HG03196 (cell line): ENCODE results near the gene RTKN.
A peak's percentile ranks its signal among the peaks of the same experiment; 100 is the strongest.

ENCODE experiments used
- ATAC-seq: cut with Tn5 transposase; IDR thresholded peaks from one replicate; pipeline ENCODE4 v1.9.1; 2021; ENCODE audit not compliant: unreplicated experiment

RTKN gene

DNA sequence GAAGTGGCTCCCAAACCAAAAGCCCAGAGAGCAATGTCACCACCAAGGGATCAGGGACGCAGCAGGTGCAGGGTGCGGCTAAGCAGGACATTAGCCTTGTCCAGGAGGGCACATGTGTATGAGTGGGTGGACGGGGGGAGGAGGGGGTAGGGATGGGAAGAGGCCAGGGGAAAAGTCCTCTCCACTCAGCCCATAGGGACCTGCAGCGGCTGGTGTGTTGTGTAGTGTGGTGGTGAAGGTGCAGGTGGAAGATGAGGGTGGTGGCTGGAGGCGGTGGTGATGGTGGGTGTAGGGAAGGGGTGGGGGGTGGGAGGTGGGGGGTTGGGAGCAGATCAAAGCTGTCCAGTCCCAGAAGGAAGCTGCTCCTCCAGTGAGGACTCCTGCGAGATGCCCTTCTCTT lies 24.0 kb downstream of the RTKN start:
- ATAC-seq, result no peak

GRCh38 chr2:74417197-74417596 lies 24.5 kb downstream of the RTKN start:
- ATAC-seq, result no peak

DNA sequence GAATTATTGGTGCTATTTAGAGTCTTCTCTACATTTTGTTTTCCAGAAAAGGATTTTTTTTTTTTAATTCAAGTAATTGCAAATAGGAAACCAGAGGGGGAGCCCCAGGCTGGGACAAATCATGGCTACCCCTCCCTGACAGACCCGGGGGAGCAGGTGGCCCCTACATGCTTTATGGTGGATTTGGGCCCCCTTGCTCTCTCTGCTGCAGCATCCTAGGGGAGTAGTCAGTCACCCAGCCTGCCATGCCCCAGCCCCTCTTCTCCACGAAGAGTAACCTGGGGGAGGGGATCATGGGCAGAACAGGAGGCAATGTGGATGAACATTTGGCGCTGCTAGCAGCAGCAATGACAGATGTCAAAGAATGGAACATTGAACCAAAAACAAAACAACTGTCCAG lies 25.0 kb downstream of the RTKN start:
- ATAC-seq, result no peak

- ATAC-seq, result no peak
Observed at GRCh38 chr2:74415762-74416395, 25.9 kb downstream of the RTKN start.

DNA sequence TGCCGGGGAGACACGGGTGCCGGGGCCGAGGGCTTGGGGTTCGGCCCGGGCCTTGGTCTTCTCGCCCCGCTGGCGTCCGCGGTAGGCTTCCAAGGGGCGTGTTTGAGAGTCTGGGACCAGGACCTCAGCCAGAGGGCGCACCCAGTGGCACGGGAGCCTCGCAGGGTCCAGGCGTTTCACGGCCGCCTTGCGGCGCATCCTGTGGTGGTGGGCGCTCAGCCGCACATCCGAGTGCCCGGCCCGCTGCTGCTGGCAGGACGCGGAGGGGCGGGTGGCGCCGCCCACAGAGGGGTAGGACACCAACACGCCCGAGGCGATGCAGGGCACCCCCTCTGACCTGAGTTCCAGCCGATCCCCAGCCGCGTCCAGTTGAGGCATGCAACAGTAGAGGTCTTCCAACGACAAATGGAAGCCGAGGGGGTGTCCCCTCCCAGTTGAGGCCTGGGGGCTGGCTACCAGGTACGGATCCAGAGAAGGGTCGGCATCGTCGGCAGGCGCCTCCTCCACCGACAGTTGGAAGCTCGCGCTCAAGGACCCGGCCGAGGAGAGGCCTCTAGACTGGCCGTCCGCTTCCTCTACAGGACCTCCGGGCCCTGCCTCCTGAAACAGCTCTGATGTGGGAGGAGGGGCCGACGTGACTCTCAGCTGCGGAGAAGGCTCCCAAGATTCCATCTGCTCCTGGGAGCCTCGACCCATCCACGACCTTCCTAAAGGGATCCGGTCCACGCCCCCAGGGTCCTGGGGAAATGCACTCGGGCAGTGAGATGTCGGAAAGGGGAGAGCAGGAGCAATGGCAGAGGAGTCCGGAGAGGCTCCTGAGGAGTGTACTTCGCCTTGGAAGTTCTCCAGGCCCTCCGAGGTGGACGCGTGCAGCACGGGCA lies 26.6 kb downstream of the RTKN start:
- ATAC-seq, result peak; percentile 55

DNA sequence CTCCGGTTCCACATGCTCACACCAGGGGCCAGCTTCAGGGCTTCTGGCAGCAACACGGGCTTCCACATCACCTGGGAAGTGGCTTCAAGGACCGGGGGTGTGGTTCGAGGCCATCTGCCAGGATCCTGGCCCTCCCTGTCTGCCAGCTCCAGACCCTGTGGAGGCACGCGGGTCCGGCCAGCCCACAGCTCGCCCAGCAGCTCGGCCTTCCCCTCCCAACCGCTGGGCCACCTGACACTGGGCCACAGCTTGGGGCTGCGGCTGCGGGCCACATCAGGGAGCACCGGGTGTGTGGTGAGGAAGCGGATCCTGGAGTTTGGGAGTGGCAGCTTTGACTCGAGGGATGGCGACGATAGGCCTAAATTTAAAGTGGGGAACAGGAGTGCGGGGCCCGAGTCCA lies 27.3 kb downstream of the RTKN start:
- no peak for ATAC-seq

- no peak for ATAC-seq
Observed at GRCh38 chr2:74413001-74413698, 28.6 kb downstream of the RTKN start.

GRCh38 chr2:74407682-74408081 lies 34.1 kb downstream of the RTKN start:
- ATAC-seq, result no peak

GRCh38 chr2:74406035-74406434 lies 35.7 kb downstream of the RTKN start:
- ATAC-seq, result no peak

GRCh38 chr2:74401891-74402290 lies 39.8 kb downstream of the RTKN start:
- no peak for ATAC-seq

GRCh38 chr2:74399785-74400184 lies 42.0 kb downstream of the RTKN start:
- no peak for ATAC-seq

DNA sequence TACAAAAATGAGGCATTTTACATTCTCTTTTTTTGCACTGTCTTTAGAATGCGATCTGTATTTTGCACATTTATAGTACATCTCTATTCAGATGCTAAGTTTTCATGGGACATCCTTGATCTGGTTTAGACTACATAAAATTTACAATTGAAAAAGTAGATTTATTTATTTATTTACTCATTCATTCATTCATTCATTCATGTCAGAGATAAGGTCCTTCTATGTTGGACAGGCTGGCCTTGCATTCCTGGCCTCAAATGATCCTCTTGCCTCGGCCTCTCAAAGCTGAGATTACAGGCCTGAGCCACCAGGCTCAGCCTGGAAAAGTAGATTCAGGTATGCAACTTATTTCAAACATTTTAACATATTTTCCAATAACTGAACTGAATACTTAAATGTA lies 45.6 kb downstream of the RTKN start:
- ATAC-seq, result no peak

GRCh38 chr2:74393525-74393924 lies 48.2 kb downstream of the RTKN start:
- no peak for ATAC-seq

DNA sequence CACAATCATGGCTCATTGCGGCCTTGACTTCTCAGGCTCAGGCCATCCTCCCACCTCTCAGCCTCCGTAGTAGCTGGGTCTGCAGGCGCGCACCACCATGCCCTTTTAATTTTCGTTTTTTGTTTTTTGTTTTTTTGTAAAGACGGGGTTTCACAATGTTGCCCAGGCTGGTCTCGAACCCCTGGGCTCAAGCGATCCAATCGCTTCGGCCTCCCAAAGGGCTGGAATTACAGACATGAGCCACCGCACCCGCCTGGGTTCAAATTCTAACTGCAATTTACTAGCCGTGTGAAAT lies 49.3 kb downstream of the RTKN start:
- no peak for ATAC-seq

GRCh38 chr2:74391580-74392448 lies 49.9 kb downstream of the RTKN start:
- ATAC-seq, result peak; percentile 66

DNA sequence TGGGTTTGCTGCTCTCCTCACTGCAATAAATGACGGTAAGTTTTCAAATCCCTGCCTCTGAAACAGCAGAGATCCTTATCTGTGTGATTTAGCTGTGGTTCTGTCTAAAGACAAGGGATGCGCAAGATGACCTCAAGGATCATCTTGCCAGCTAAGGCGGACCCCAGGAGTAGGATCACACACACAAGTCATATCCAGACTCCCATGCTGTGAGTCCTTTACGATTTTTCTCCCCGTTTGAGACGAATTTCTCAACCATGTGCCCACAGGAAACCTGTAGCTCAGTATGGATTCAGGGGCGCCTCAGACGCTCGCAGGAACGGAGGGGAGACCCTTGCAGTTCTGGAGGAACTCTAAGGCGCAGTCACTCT lies 50.5 kb downstream of the RTKN start:
- ATAC-seq, result peak; percentile 12

DNA sequence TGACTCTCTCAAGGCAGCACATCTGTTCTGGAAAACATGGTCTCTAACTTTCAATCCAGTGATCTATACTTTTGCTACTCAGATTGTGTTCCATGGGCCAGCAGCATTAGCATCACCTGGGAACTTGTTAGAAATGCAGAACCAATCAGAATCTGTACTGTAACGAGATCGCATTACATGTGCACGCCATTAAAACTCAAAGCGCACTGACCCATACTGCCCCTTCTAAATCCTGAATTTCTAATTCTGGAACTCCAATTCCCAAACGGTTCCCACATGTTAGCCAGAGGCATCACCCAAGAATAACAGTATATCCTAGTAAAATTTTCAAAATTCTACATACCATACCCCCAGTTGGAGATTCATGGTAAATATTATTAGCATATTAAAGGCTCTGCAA lies 51.1 kb downstream of the RTKN start:
- no peak for ATAC-seq

DNA sequence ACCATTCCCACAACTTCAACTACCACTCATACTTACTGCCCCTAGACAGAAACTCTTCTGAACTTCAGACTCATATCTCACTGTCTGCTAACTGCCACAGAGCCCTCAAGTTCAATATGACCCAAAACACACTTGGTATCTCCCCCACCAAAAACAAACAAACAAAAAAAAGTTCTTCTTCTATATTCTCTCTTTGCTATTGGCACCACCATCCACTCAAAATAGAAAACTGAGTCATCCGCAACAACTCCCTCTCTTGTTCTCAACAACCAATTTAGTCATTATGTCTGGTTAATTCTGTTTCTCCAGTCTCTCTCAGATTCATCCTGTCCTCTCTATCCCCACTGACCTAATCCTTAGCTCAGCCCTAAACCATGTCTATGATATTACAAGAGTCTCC lies 54.4 kb downstream of the RTKN start:
- ATAC-seq, result no peak

- no peak for ATAC-seq
Observed at GRCh38 chr2:74385396-74385795, 56.3 kb downstream of the RTKN start.

DNA sequence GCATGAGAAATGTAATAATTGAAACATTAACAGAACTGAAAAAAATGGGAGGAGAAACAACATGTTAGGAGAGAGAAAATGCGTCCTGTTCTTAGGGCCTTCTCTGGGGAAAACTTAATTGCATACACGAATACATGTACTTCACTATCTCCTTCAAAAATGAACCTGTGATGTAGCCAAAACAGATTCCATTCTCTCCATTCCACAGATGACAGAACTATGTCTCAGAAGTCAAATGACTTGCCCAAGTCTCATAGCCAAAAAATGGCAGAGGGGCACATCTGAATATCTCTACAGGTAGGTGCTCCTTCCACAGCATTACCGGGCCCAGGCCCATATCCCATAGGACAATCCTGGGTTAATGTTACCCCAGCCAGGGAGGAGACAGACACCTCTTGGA lies 57.7 kb downstream of the RTKN start:
- ATAC-seq, result no peak

GRCh38 chr2:74383254-74383653 lies 58.5 kb downstream of the RTKN start:
- ATAC-seq, result no peak
